A549 treated with DMSO at 1 μM for 4 hours (cell line): Measurements from ENCODE around the gene VAC14. TPM values are rescaled to one million over a fixed set of nuclear protein-coding genes. Genes with fewer than 3 reads are reported as not detected.

ENCODE experiments used
- total RNA-seq: library from RNA; stranded (reverse); fragments of 200-300 nt; extraction: Qiagen RNA extraction; gene quantifications from 5 replicates; pipeline ENCODE4 v1.2.3, GENCODE V29; 2022; ENCODE audit warnings: low read depth

VAC14 gene
- total RNA-seq = 30.4 to 37.6 TPM (median 32.4 TPM) in 5 replicates

DNA sequence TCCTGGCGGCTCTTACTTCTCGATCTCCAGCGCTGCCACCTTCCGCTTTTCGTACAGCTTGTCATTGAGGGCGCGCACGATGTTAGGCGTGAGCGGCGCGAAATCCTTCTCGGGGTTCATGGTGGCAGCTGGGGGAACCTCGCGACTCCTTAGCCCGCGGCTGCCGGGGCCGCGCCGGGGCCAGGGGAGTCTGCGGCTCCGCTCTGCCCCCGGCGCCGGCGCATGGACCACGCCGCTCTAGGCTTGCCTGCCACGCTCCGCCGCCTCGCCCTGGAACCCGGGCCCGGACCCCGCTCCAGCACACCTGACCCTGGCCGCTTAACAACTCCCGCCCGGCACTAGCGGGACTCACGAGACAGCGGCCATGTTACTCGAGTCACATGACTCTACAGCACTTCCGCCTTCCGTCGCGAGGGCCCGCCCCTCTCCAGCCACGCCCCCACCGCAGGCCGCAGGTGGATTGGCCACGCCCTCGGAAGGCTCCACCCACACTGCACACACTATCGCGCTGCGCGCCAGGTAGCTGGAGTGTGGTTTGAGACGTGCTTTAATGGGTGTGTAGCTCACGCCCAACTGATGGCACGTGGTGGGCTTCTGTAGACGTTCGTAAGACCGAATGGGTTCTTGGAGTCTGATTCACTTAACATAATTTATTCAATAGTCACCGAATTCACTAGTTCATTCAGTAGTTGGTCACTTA is at the start of gene VAC14:
Gene VAC14, minus strand, starts transcription at position 378 of the 700 bp plus-strand sequence. Its CDS starts 258 bp downstream, at position 120.

DNA sequence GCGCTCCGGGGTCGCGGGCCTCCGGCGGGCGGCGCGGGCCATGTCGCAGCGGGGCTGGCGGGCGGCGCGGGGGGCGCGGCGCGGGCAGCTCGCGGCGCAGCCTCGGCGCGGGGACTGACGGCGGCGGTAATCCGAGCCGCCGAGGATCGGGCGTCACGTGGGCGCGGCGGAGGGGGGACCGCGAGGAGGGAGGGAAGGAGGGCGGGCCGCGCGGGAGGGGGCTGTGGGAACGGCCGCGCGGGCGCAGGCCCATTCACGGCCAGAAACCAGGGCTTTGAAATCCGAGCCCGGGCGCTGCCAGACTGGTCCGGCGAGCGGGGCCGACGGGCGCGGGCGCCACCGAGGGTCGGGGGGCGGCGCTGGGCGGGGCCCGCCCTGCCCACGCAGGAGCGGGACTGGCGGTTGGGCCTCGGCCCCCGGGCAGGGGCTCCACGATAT is 115.0 kb downstream of the VAC14 start, which contains the start of gene MTSS2:
Gene MTSS2, minus strand, starts transcription at position 116 of the 438 bp plus-strand sequence. CDS start 262 bp downstream, outside the sequence.

DNA sequence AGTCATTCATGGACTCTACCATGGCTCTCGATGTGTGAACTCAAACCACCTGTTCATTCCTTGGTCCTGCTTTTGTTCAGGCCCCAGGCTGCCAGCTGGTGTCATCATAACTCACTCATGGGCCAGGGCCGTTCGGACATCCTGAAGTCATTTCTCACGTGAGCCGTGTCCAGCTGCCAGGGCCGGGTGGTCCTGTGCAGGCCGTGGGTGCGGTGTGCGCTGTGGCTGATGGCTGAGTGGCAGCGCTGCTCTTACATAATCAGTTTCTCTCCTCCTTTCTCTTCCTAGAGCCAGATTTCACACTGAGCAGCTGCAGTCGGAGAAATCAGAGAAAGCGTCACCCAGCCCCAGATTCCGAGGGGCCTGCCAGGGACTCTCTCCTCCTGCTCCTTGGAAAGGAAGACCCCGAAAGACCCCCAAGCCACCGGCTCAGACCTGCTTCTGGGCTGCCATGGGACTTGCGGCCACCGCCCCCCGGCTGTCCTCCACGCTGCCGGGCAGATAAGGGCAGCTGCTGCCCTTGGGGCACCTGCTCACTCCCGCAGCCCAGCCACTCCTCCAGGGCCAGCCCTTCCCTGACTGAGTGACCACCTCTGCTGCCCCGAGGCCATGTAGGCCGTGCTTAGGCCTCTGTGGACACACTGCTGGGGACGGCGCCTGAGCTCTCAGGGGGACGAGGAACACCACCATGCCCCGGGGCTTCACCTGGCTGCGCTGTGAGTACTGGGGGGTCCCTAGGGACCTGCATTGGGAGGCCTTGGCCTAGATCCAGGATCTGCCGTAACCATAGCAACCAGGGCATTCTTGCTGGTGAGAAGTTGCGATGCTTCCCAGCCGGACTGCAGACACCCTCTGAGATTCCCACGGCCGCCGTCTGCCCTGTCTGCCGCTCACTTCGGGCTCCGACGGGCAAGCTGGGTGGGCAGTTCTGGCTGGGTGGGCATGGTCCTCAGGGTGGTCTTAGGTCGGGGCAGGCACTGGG is 154.4 kb downstream of the VAC14 start, which contains the start of gene IL34:
Gene IL34, plus strand, starts transcription at position 300 of the 982 bp plus-strand sequence. Its CDS starts 389 bp downstream, at position 689.

Other genes with a start within 250 kb of the VAC14 start
- 0.38 to 0.93 TPM (median 0.74 TPM) in 5 replicates for gene IL34, start 154.6 kb downstream of the VAC14 start, total RNA-seq
- 35.8 to 45.3 TPM (median 41.4 TPM) in 5 replicates for gene MTSS2, start 115.1 kb downstream of the VAC14 start, total RNA-seq